Esophagus squamous epithelium (tissue), 5 donors: Measurements from ENCODE around the gene ITIH4. TPM values are rescaled to one million over a fixed set of nuclear protein-coding genes. Genes with fewer than 3 reads are reported as not detected.

Source experiments
- DNase-seq: peaks from one replicate; lab custom pipeline; 2025; lab: John Stamatoyannopoulos, UW
- H3K27ac ChIP-seq, 4 donors: fragments of 200-600 bp; sonication (generic); one replicate each; pipeline ENCODE4 v1.5.1; 2016 to 2019; ENCODE audit warnings: mild to moderate bottlenecking in 1 of 4
- H3K27me3 ChIP-seq, 4 donors: fragments of 200-600 bp; sonication (generic); 1 replicate in 3 of 4; 2 replicates in 1 of 4; pipeline versions ENCODE4 v1.5.1 to v1.6.0; 2017 to 2021; ENCODE audit warnings: antibody characterized with exemption in 1 of 4
- H3K36me3 ChIP-seq, 3 donors: fragments of 200-600 bp; sonication (generic); one replicate each; pipeline ENCODE4 v1.5.1; 2016 to 2019
- H3K4me1 ChIP-seq, 3 donors: fragments of 200-600 bp; sonication (generic); one replicate each; pipeline ENCODE4 v1.5.1; 2017 to 2019
- H3K4me3 ChIP-seq, 4 donors: fragments of 200-600 bp; sonication (generic); 1 replicate in 3 of 4; 2 replicates in 1 of 4; pipeline ENCODE4 v1.5.1; 2016 to 2019; ENCODE audit warnings: mild to moderate bottlenecking in 2 of 4, moderate library complexity in 1 of 4
- H3K9me3 ChIP-seq, 3 donors: fragments of 200-600 bp; sonication (generic); one replicate each; pipeline ENCODE4 v1.5.1; 2016 to 2019
- POLR2A ChIP-seq, 4 donors: fragments of 450-650 bp; IDR thresholded peaks; one replicate each; pipeline ENCODE4 v1.6.1; 2017; ENCODE audit warnings: antibody characterized with exemption in 4 of 4, mild to moderate bottlenecking in 4 of 4, moderate library complexity in 3 of 4
- WGBS, 2 donors: methylation state at CpG; one replicate each; pipeline ENCODE4 v1.1.5; 2018; 5-methylcytosine and 5-hydroxymethylcytosine counted together
- intact Hi-C: fragments of 100-400 bp; cut with DNase I; formaldehyde crosslinking; loops from one replicate; pipeline ENCODE4 v1.15.0; 2022
- total RNA-seq, 4 donors: library from RNA; depleted of rRNA; stranded (reverse); fragments of >200 nt; gene quantifications; one replicate each; pipeline ENCODE4 v1.1.0, GENCODE V29; 2016
- TF ChIP-seq, protein P1 (sequence below), 6 experiments: fragments of 450-650 bp in 4 of 6; fragments of 200-600 bp in 2 of 6; sonication (generic) in 2 of 6; IDR thresholded peaks; one replicate each; pipeline ENCODE4 v1.5.1; 2016 to 2019; ENCODE audit warnings: antibody characterized with exemption in 6 of 6, mild to moderate bottlenecking in 4 of 6, moderate library complexity in 4 of 6
- donor health status: DM: yes; HTN: yes; CAD: no.

ITIH4 gene
- total RNA-seq, 4 donors from 2014 or later = 0.22 to 2.3 (median 1.5) TPM

DNA sequence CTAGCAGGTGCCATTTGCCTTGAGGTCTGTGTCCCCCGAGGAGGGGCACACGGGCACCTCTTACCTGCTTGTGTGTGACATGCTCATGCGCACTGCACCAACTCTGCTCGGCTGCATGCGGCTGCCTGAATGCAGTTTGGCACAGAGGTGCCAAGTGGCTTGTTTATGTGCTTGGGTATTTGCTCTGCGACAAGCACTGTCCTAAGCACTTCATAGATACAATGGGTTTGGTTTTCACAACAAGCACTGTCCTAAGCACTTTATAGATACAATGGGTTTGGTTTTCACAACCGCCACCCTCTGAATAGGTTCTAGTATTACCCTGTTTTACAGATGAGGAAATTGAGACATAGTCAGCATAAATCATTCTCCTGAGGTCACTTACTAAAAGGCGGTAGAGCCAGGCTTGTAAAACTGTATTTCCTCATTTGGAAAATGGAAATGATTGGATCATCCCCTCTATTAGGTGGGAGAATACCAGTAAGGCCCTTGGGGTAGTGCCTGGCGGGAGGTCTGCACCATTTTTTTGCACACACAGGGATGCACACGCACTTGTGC is 487 bp downstream of the ITIH4 start:
- intact Hi-C loops = no loop called here
- Histone ChIP-seq H3K9me3 (no peaks in the 10 kb centered on the region), H3K4me1 (peaks cover 0 to 40% (median 19%) of the 10 kb centered on the region in 3 donors), H3K4me3 (no peak overlapping the region), H3K27ac (no peak overlapping the region), H3K27me3 (no peaks in the 10 kb centered on the region), H3K36me3 (no peaks in the 10 kb centered on the region)
- TF ChIP-seq, protein P1, sequence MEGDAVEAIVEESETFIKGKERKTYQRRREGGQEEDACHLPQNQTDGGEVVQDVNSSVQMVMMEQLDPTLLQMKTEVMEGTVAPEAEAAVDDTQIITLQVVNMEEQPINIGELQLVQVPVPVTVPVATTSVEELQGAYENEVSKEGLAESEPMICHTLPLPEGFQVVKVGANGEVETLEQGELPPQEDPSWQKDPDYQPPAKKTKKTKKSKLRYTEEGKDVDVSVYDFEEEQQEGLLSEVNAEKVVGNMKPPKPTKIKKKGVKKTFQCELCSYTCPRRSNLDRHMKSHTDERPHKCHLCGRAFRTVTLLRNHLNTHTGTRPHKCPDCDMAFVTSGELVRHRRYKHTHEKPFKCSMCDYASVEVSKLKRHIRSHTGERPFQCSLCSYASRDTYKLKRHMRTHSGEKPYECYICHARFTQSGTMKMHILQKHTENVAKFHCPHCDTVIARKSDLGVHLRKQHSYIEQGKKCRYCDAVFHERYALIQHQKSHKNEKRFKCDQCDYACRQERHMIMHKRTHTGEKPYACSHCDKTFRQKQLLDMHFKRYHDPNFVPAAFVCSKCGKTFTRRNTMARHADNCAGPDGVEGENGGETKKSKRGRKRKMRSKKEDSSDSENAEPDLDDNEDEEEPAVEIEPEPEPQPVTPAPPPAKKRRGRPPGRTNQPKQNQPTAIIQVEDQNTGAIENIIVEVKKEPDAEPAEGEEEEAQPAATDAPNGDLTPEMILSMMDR (IDR thresholded peaks at IDR 0.05) = no peak
- WGBS, 2 donors = 88 to 89% methylated on average over 6 to 9 of the region's 10 CpGs
- DNase-seq = no peak

DNA sequence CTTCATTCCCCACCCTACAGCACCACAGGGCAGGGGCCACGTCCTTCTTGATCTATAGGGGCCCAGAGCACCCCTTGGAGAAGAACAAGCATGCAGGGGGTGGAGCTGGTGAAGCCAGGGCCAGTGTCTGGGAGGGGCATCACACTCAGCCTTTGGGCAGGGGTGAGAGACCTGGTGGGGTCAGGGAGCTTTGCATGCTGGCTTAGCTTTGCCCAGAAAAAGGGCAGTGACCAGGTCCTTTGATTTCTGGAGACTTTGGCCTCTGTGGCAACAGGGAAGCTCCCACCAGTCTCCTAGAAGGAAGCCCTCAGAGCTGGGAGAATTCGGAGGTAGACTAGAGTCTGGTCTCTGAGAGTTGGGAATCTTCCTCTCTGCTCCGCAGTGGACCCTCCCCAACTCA is 990 bp downstream of the ITIH4 start:
- no peak for TF ChIP-seq POLR2A (IDR thresholded peaks at IDR 0.05)
- TF ChIP-seq, protein P1 (IDR thresholded peaks at IDR 0.05) = no peak
- Histone ChIP-seq H3K36me3 (no peaks in the 10 kb centered on the region), H3K4me3 (no peak overlapping the region), H3K27me3 (no peaks in the 10 kb centered on the region), H3K27ac (no peak overlapping the region), H3K4me1 (peaks cover 0 to 35% (median 19%) of the 10 kb centered on the region in 3 donors), H3K9me3 (no peaks in the 10 kb centered on the region)
- DNase-seq = no peak
- intact Hi-C loops = no loop called here
- 63% methylated on average over 2 of the region's 3 CpGs; no CpG with 5 or more reads in 1 of the 2 donors for WGBS, 2 donors

DNA sequence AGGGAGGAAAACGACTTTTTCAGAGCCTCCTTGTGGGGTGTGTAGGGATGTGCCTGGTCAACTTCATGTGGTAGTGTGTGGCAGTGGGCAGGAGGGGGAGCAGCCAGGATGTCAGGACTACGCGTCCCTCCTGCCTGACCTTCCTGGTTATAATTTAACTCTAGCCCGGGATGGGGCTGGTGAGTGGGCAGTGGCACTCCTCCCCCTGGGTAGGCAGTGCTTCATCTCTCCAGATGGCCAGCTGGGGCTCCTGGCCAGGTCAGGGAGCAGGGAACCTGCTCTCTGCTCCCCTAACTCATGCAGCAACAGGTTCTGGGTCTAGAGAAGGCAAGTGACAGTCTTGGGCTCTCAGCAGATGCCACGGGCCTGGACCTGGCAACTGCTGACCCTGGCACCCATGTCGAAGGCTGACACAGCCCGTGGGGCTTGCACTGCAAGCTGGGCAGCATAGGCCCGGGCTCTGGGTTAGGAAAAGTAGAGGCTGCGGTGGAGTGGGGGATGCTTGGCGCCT is 2.6 kb downstream of the ITIH4 start:
- TF ChIP-seq, protein P1 (IDR thresholded peaks at IDR 0.05) = no peak
- TF ChIP-seq POLR2A (IDR thresholded peaks at IDR 0.05) = no peak
- Histone ChIP-seq H3K27ac (no peak overlapping the region), H3K36me3 (peaks cover 0 to 13% (median 0%) of the 10 kb centered on the region in 3 donors), H3K27me3 (no peaks in the 10 kb centered on the region), H3K4me1 (peaks cover 0 to 29% (median 19%) of the 10 kb centered on the region in 3 donors), H3K4me3 (no peak overlapping the region), H3K9me3 (no peaks in the 10 kb centered on the region)
- DNase-seq = no peak
- 60 to 87% methylated on average over 3 to 5 of the region's 10 CpGs for WGBS, 2 donors
- intact Hi-C loops = no loop called here

DNA sequence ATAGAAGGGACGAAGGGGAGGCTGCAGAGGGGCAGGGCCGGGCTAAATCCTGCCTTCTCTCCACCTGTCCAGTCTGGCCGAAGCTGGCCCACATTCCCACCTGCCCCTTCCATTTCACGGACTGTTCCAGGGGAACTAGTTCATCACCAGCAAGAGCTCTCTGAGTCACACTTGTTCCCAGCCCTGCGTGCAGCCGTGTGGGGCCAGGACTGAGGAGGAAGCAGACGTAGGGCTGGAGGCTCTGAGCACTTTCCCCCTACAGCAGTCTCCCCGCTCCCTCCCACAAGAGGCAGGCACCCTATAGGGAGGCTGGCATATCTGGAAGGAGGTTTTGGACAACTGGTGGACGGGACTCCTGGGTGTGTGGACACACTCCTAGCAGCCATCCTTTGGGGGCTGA is 3.0 kb downstream of the ITIH4 start:
- Histone ChIP-seq H3K36me3 (peaks cover 0 to 17% (median 0%) of the 10 kb centered on the region in 3 donors), H3K27ac (no peak overlapping the region), H3K4me3 (no peak overlapping the region), H3K4me1 (peaks cover 0 to 24% (median 19%) of the 10 kb centered on the region in 3 donors), H3K9me3 (no peaks in the 10 kb centered on the region), H3K27me3 (no peaks in the 10 kb centered on the region)
- TF ChIP-seq, protein P1 (IDR thresholded peaks at IDR 0.05) = no peak
- no peak for TF ChIP-seq POLR2A (IDR thresholded peaks at IDR 0.05)
- WGBS, 2 donors = 59 to 78% methylated on average over 4 to 5 of the region's 9 CpGs
- intact Hi-C loops = no loop called here
- no peak for DNase-seq

DNA sequence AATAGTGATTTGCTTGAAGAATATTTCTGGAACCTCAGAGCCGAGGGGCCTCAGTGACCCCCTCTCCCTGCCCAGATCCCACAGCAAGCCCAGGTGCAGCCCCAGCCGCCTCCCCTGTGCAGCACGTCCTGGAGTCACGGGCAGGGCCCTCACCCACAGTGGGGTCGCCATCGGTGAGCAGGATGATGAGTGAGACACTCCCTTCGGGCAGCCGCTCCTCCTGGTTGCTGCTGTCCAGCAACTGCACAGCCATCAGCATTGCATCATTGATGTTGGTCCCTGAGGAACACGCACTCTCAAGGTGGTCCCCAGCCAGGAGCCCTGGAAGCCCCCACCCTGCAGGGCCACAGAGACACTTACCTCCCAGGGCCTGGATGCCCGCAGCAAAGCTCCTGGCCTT is 6.4 kb downstream of the ITIH4 start:
- TF ChIP-seq, protein P1 (IDR thresholded peaks at IDR 0.05) = no peak
- TF ChIP-seq POLR2A (IDR thresholded peaks at IDR 0.05) = no peak
- no peak overlapping the region for H3K4me3 ChIP-seq
- intact Hi-C loops = no loop called here
- no peaks in the 10 kb centered on the region for H3K9me3 ChIP-seq
- no peaks in the 10 kb centered on the region for H3K27me3 ChIP-seq
- no peak for DNase-seq
- no CpG with 5 or more reads among the region's 10 CpGs for WGBS, 2 donors
- H3K27ac ChIP-seq = no peak overlapping the region
- H3K4me1 ChIP-seq = no peaks in the 10 kb centered on the region
- H3K36me3 ChIP-seq = peaks cover 0 to 17% (median 0%) of the 10 kb centered on the region in 3 donors
